Measurements from ENCODE around the gene APBA1. TPM values are rescaled to one million over a fixed set of nuclear protein-coding genes. Genes with fewer than 3 reads are reported as not detected.

APBA1 gene
- total and polyA plus RNA-seq, 2 of the 4 experiments (the other 2 are of a cell fraction): 3.8 to 5.1 TPM

DNA sequence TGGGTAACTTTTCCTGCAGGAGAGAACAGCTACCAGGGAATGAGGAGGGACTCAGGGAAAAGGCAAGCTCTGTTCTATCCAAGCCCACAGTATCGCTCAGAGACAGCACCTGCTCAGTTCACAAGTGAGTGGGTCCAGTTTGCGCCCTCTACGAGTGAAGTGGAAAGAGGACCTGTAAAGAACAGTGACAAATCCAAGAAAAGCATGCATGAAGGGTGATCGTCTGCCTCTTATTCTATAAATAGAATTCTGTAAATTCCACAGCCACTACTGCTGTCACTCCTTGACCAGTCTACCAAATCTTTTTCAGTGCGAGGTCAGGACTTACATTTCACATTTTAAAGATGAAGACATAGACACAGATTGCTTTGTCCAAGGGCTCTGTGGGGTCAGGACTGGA lies 229.7 kb downstream of the APBA1 start:
- Histone ChIP-seq H2AK5ac (ENCODE audit: low read depth, low read length) (no peak overlapping the region), H2BK20ac (ENCODE audit: low read depth, low read length) (no peak overlapping the region), H3K18ac (ENCODE audit: low read depth, low read length) (no peak overlapping the region), H2BK5ac (ENCODE audit: low read depth, low read length, poor library complexity, severe bottlenecking) (no peak overlapping the region), H2BK15ac (ENCODE audit: low read depth, low read length) (no peak overlapping the region), H3K9me1 (ENCODE audit: insufficient read depth, low read length) (peaks cover 7% of the 10 kb centered on the region; the same call in 1 of the 2 replicates), H3K56ac (ENCODE audit: extremely low read depth, insufficient read depth, low read length) (no peak overlapping the region), H3K4ac (ENCODE audit: low read depth, low read length) (no peak overlapping the region), H3K36me3 (ENCODE audit: control insufficient read depth, insufficient read depth, low read length) (no peaks in the 10 kb centered on the region), H3K4me1 (ENCODE audit: control insufficient read depth, insufficient read depth, low read length) (no peaks in the 10 kb centered on the region), H3K4me2 (ENCODE audit: low read depth, low read length) (no peak overlapping the region), H2AK9ac (replicated peaks; ENCODE audit: low read depth, low read length, poor library complexity) (no peak overlapping the region), H3K9me3 (ENCODE audit: control insufficient read depth, insufficient read depth, low read length) (no peaks in the 10 kb centered on the region), H3K27ac (ENCODE audit: insufficient read depth, low read length) (no peak overlapping the region), H4K91ac (ENCODE audit: insufficient read depth, low read depth, low read length) (no peak overlapping the region), H3K27me3 (ENCODE audit: control insufficient read depth, insufficient read depth, low read length) (no peaks in the 10 kb centered on the region), H3K79me1 (ENCODE audit: low read depth in 1 of 2, low read length in 2 of 2) (no peaks in the 10 kb centered on the region), H2AFZ (replicated peaks; ENCODE audit: low read length, poor library complexity) (no peak overlapping the region), H4K8ac (ENCODE audit: low read depth in 2 of 2, low read length in 2 of 2) (no peak overlapping the region), H3K23ac (ENCODE audit: low read depth, low read length) (no peak overlapping the region), H3K4me3 (ENCODE audit: insufficient read depth, low read depth, low read length) (no peak overlapping the region), H4K5ac (ENCODE audit: low read depth, low read length) (no peak overlapping the region), H3K14ac (replicated peaks; ENCODE audit: low read depth, low read length) (no peak overlapping the region), H2BK120ac (ENCODE audit: low read depth, low read length) (no peak overlapping the region), H3K9ac (ENCODE audit: low read depth, low read length) (no peak overlapping the region), H4K20me1 (ENCODE audit: insufficient read depth, low read length) (no peaks in the 10 kb centered on the region)
- ChIA-PET POLR2A (ENCODE audit: unreplicated experiment) (no interaction called here), CTCF (no interaction called here)
- dilution Hi-C loops (cut with HindIII; ENCODE audit: low sequenced_read_pairs, unreplicated experiment) (no loop called here), in situ Hi-C loops (cut with MboI; ENCODE audit: low sequenced_read_pairs) (no loop called here), intact Hi-C loops (cut with micrococcal nuclease) (no loop called here)
- WGBS, 2 experiments (ENCODE audit: extremely low coverage in 2 of 2, insufficient read length in 1 of 2): 80% methylated on average over 2 of the region's 5 CpGs; no CpG with 5 or more reads in 1 of the 2 experiments
- BruUV-seq (replicated peaks): no TSS peak
- no peak for TF ChIP-seq FOS (IDR thresholded peaks at IDR 0.05; ENCODE audit: low read depth, low read length)
- TF ChIP-seq RFX5 (IDR thresholded peaks at IDR 0.05; ENCODE audit: low read depth, low read length): no peak
- TF ChIP-seq RCOR1 (IDR thresholded peaks at IDR 0.05; ENCODE audit: insufficient replicate concordance, low read length): no peak
- TF ChIP-seq, protein P1, sequence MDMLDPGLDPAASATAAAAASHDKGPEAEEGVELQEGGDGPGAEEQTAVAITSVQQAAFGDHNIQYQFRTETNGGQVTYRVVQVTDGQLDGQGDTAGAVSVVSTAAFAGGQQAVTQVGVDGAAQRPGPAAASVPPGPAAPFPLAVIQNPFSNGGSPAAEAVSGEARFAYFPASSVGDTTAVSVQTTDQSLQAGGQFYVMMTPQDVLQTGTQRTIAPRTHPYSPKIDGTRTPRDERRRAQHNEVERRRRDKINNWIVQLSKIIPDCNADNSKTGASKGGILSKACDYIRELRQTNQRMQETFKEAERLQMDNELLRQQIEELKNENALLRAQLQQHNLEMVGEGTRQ (IDR thresholded peaks at IDR 0.05; ENCODE audit: low read depth, low read length): no peak
- no peak for TF ChIP-seq RAD21 (IDR thresholded peaks at IDR 0.05; ENCODE audit: low read length)
- no peak for TF ChIP-seq MXI1 (IDR thresholded peaks at IDR 0.05; ENCODE audit: borderline replicate concordance, low read depth, low read length)
- TF ChIP-seq CHD1 (IDR thresholded peaks at IDR 0.05; ENCODE audit: low read depth, low read length): no peak
- no peak for TF ChIP-seq SMC3 (IDR thresholded peaks at IDR 0.05; ENCODE audit: low read depth, low read length)
- TF ChIP-seq MAZ (IDR thresholded peaks at IDR 0.05; ENCODE audit: borderline replicate concordance, low read depth, low read length): no peak
- TF ChIP-seq BHLHE40 (IDR thresholded peaks at IDR 0.05; ENCODE audit: low read depth, low read length): no peak
- DNase-seq: no peak
- ATAC-seq (ENCODE audit: low read depth): no peak; the same call in 1 of the 2 replicates

All from IMR-90 (cell line).